GM10847 (cell line): ENCODE results near the gene ASTL.

Experiments
- POLR2A ChIP-seq: IDR thresholded peaks from 2 replicates; pipeline ENCODE4 v1.6.1; 2011; ENCODE audit not compliant: insufficient read length; ENCODE audit errors: extremely low read depth

Gene ASTL

GRCh38 chr2:96150791-96151594 lies 12.7 kb upstream of the ASTL start:
- TF ChIP-seq POLR2A: no peak

GRCh38 chr2:96150007-96150640 lies 11.8 kb upstream of the ASTL start:
- no peak for TF ChIP-seq POLR2A

- peak; percentile 42 for TF ChIP-seq POLR2A
Measured at GRCh38 chr2:96148410-96149217, 10.3 kb upstream of the ASTL start.

- TF ChIP-seq POLR2A: no peak
Measured at GRCh38 chr2:96147593-96148201, 9.4 kb upstream of the ASTL start.

- no peak for TF ChIP-seq POLR2A
Measured at GRCh38 chr2:96146881-96147592, 8.7 kb upstream of the ASTL start.

GRCh38 chr2:96146153-96146880 lies 8.0 kb upstream of the ASTL start:
- TF ChIP-seq POLR2A: peak; percentile 54

GRCh38 chr2:96145848-96146152 lies 7.5 kb upstream of the ASTL start:
- TF ChIP-seq POLR2A: no peak

- peak; percentile 100 for TF ChIP-seq POLR2A
Measured at GRCh38 chr2:96145036-96145847, 6.9 kb upstream of the ASTL start, which contains the start of gene DUSP2. DUSP2 (minus strand) TSS chr2:96145440; CDS start chr2:96145354, 86 bp downstream.

GRCh38 chr2:96144481-96145035 lies 6.3 kb upstream of the ASTL start:
- TF ChIP-seq POLR2A: no peak

GRCh38 chr2:96143848-96144480 lies 5.7 kb upstream of the ASTL start:
- TF ChIP-seq POLR2A: peak; percentile 40

- no peak for TF ChIP-seq POLR2A
Measured at GRCh38 chr2:96143231-96143847, 5.0 kb upstream of the ASTL start.
